DOHH2 (cell line): ENCODE data around the gene TNFRSF11A.

ENCODE experiments used
- H3F3A ChIP-seq: fragments of 200-600 bp; sonication (generic), shearing (Covaris generic); 2 replicates; pipeline ENCODE4 v1.6.0; 2016; ENCODE audit warnings: antibody characterized with exemption, mild to moderate bottlenecking; ENCODE audit not compliant: control insufficient read depth, insufficient read depth
- H3K27ac ChIP-seq: fragments of 200-600 bp; sonication (generic); 2 replicates; pipeline ENCODE4 v1.5.1; 2014; ENCODE audit warnings: low read depth, mild to moderate bottlenecking, low read length, moderate library complexity
- H3K27me3 ChIP-seq: fragments of 200-600 bp; sonication (generic); 2 replicates; pipeline ENCODE4 v1.6.1; 2014; ENCODE audit warnings: mild to moderate bottlenecking, low read length, mixed read lengths; ENCODE audit not compliant: control insufficient read depth
- H3K36me3 ChIP-seq: fragments of 200-600 bp; sonication (generic); 2 replicates; pipeline ENCODE4 v1.6.1; 2014; ENCODE audit warnings: mild to moderate bottlenecking, low read length, moderate library complexity, mixed read lengths; ENCODE audit not compliant: control insufficient read depth
- H3K4me1 ChIP-seq: fragments of 200-600 bp; sonication (generic); 2 replicates; pipeline ENCODE4 v1.6.1; 2014; ENCODE audit warnings: mild to moderate bottlenecking, low read length, mixed read lengths; ENCODE audit not compliant: control insufficient read depth
- H3K4me2 ChIP-seq: fragments of 200-600 bp; sonication (generic); 2 replicates; pipeline ENCODE4 v1.6.0; 2014; ENCODE audit warnings: mild to moderate bottlenecking, low read length, moderate library complexity
- H3K4me3 ChIP-seq: fragments of 200-600 bp; sonication (generic); 2 replicates; pipeline ENCODE4 v1.5.1; 2014; ENCODE audit warnings: mild to moderate bottlenecking, low read length, mixed read lengths
- H3K79me2 ChIP-seq: fragments of 200-600 bp; sonication (generic); 2 replicates; pipeline ENCODE4 v1.6.1; 2014; ENCODE audit warnings: mild to moderate bottlenecking, low read length, mixed read lengths; ENCODE audit not compliant: control insufficient read depth
- H3K9me2 ChIP-seq: fragments of 200-600 bp; sonication (generic); replicated peaks from 2 replicates; pipeline ENCODE4 v1.6.1; 2014; ENCODE audit warnings: mild to moderate bottlenecking, low read length, mixed read lengths; ENCODE audit not compliant: control insufficient read depth
- H3K9me3 ChIP-seq: fragments of 200-600 bp; sonication (generic); 2 replicates; pipeline ENCODE4 v1.6.1; 2014; ENCODE audit warnings: antibody characterized with exemption, low read length, mixed read lengths; ENCODE audit not compliant: control insufficient read depth, insufficient read depth
- H4K20me1 ChIP-seq: fragments of 200-600 bp; sonication (generic); 2 replicates; pipeline ENCODE4 v1.6.0; 2014; ENCODE audit warnings: low read depth, mild to moderate bottlenecking, antibody characterized with exemption, low read length, moderate library complexity; ENCODE audit not compliant: control insufficient read depth, insufficient read depth
- CTCF ChIP-seq: fragments of 200-600 bp; sonication (generic); IDR thresholded peaks from one replicate; pipeline ENCODE4 v1.5.1; 2014; ENCODE audit warnings: antibody characterized with exemption, mild to moderate bottlenecking, low read depth, low read length; ENCODE audit not compliant: poor library complexity, severe bottlenecking
- EZH2phosphoT487 ChIP-seq: fragments of 200-600 bp; sonication (generic); IDR thresholded peaks from 2 replicates; pipeline ENCODE4 v1.6.1; 2017; ENCODE audit warnings: borderline replicate concordance, mild to moderate bottlenecking, antibody characterized with exemption, low read length, moderate library complexity, mixed read lengths

Gene TNFRSF11A

DNA sequence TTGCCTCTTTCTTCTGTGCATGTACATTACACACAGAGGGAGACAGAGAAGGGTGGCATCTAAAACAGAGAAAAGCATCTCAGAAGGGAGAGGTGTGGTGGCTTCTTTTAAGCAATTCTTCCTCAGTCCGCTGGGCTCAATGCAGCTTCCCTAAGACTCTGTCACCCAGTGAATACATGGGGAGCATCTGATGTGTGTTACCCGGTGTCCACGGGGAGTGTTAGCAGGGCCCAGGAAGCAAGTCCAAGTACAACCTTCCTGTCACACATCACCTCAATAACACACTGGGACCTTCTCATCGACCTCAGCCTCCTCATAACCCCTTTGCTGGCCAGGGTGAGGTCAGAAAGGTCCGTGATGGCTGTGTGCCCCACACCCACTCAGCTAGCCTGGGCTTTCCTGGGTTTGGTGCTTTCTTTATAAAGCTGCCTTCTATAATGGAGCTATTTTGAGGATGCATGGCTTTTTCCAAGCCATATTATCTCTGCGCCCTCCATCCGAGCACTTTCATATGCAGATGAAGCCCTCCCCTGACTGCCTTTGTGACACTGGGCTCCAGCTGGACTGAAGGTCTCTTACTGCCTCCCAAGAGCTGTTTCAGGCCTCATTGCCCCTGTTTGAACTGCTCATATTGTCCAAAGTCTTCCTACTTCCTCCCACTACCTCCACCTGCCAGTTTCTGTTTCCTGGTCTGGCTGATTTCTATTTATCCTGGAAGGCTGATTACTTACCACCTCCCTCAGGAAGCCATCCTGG lies 21.4 kb downstream of the TNFRSF11A start:
- TF ChIP-seq CTCF (no peak), EZH2phosphoT487 (no peak)
- Histone ChIP-seq H3K9me3 (no peaks in the 10 kb centered on the region), H3K4me3 (no peak overlapping the region), H3K4me2 (no peak overlapping the region), H3K79me2 (no peaks in the 10 kb centered on the region), H3K27me3 (no peaks in the 10 kb centered on the region; the same call in 1 of the 2 replicates), H4K20me1 (no peaks in the 10 kb centered on the region), H3K36me3 (no peaks in the 10 kb centered on the region), H3K4me1 (peaks cover 7% of the 10 kb centered on the region; the same call in 1 of the 2 replicates), H3F3A (no peaks in the 10 kb centered on the region), H3K27ac (no peak overlapping the region), H3K9me2 (no peaks in the 10 kb centered on the region)

GRCh38 chr18:62347089-62347506 lies 22.0 kb downstream of the TNFRSF11A start:
- H3K4me3 ChIP-seq = no peak overlapping the region
- no peaks in the 10 kb centered on the region for H3K9me3 ChIP-seq
- H3F3A ChIP-seq = no peaks in the 10 kb centered on the region
- H3K36me3 ChIP-seq = no peaks in the 10 kb centered on the region
- no peaks in the 10 kb centered on the region for H4K20me1 ChIP-seq
- TF ChIP-seq EZH2phosphoT487 (no peak), CTCF (no peak)
- no peak overlapping the region for H3K4me2 ChIP-seq
- no peaks in the 10 kb centered on the region for H3K27me3 ChIP-seq
- H3K9me2 ChIP-seq = no peaks in the 10 kb centered on the region
- no peaks in the 10 kb centered on the region for H3K79me2 ChIP-seq
- no peak overlapping the region for H3K27ac ChIP-seq
- peaks cover 7% of the 10 kb centered on the region; the same call in 1 of the 2 replicates for H3K4me1 ChIP-seq

DNA sequence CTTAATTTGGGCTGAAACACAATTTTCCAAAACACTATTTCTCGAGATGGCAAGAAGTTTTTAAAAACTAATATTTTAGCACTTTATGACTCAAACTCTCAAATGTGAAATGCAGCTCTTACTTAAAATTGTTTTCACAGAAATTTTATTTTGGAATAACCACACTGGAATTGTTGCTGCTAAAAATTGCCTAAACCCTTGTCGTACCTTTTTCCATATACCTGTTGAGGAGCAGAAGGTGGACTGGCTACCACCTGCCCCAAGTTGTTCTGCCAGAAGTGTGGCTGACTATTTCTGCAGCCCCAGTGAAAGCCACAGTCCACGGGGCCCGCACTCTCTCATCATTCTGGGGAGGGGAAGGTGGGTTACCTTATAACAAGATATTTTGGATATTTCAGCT lies 23.4 kb downstream of the TNFRSF11A start:
- H3K79me2 ChIP-seq = no peaks in the 10 kb centered on the region
- H3F3A ChIP-seq = no peaks in the 10 kb centered on the region
- TF ChIP-seq CTCF (no peak), EZH2phosphoT487 (no peak)
- no peaks in the 10 kb centered on the region for H3K9me2 ChIP-seq
- no peaks in the 10 kb centered on the region for H3K36me3 ChIP-seq
- peaks cover 7% of the 10 kb centered on the region; the same call in 1 of the 2 replicates for H3K4me1 ChIP-seq
- H3K4me2 ChIP-seq = no peak overlapping the region
- no peak overlapping the region for H3K4me3 ChIP-seq
- no peaks in the 10 kb centered on the region for H3K9me3 ChIP-seq
- no peaks in the 10 kb centered on the region for H4K20me1 ChIP-seq
- H3K27me3 ChIP-seq = no peaks in the 10 kb centered on the region
- H3K27ac ChIP-seq = no peak overlapping the region
